HG03460 (cell line): ENCODE data around the gene MSRB3.

Experiments used
- ATAC-seq: cut with Tn5 transposase; IDR thresholded peaks from one replicate; pipeline ENCODE4 v1.9.1; 2021; ENCODE audit not compliant: unreplicated experiment

The MSRB3 gene

GRCh38 chr12:65493913-65494245 lies 215.4 kb downstream of the MSRB3 start:
- ATAC-seq: no peak

GRCh38 chr12:65494537-65494936 lies 216.1 kb downstream of the MSRB3 start:
- ATAC-seq: no peak

GRCh38 chr12:65495233-65495632 lies 216.8 kb downstream of the MSRB3 start:
- ATAC-seq: no peak

GRCh38 chr12:65496617-65497016 lies 218.1 kb downstream of the MSRB3 start:
- no peak for ATAC-seq

- ATAC-seq: no peak
These were observed 219.2 kb downstream of the MSRB3 start for GRCh38 chr12:65497660-65498059.

GRCh38 chr12:65499167-65499566 lies 220.7 kb downstream of the MSRB3 start:
- ATAC-seq: no peak

GRCh38 chr12:65500091-65500900 lies 221.8 kb downstream of the MSRB3 start:
- no peak for ATAC-seq

GRCh38 chr12:65501093-65501621 lies 222.7 kb downstream of the MSRB3 start:
- ATAC-seq: no peak

- no peak for ATAC-seq
These were observed 223.5 kb downstream of the MSRB3 start for GRCh38 chr12:65501935-65502334.

GRCh38 chr12:65504417-65504816 lies 225.9 kb downstream of the MSRB3 start:
- ATAC-seq: no peak

GRCh38 chr12:65505386-65506121 lies 227.1 kb downstream of the MSRB3 start:
- no peak for ATAC-seq

GRCh38 chr12:65508276-65509035 lies 230.0 kb downstream of the MSRB3 start:
- ATAC-seq: no peak

GRCh38 chr12:65510007-65510406 lies 231.5 kb downstream of the MSRB3 start:
- ATAC-seq: no peak

GRCh38 chr12:65510584-65511050 lies 232.1 kb downstream of the MSRB3 start:
- no peak for ATAC-seq

GRCh38 chr12:65511134-65511834 lies 232.8 kb downstream of the MSRB3 start:
- ATAC-seq: no peak

GRCh38 chr12:65511912-65512311 lies 233.4 kb downstream of the MSRB3 start:
- no peak for ATAC-seq
